ENCODE results near the gene MAP2K1.

The MAP2K1 gene

GRCh38 chr15:66404122-66404521 lies 17.4 kb downstream of the MAP2K1 start:
- no peak for TF ChIP-seq CTCF (IDR thresholded peaks at IDR 0.05; ENCODE audit: control extremely low read depth, extremely low read depth, low read depth, missing control alignments)
- no peak for DNase-seq (ENCODE audit: extremely low spot score)
- ChIA-PET CTCF (interaction anchor here (0.7 to 9.4 kb wide), 9 partner anchors 10 to 674 kb away, joined by 3 to 94 read pairs (median 4); partner anchors contain the start of genes MAP2K1 and SNAPC5), POLR2A (interaction anchor here (0.6 to 1.3 kb wide), 4 partner anchors 11 to 113 kb away, joined by 3 to 10 read pairs (median 4); partner anchors contain the start of gene MAP2K1)

GRCh38 chr15:66404532-66404931 lies 17.8 kb downstream of the MAP2K1 start:
- no peak for DNase-seq (ENCODE audit: extremely low spot score)
- ChIA-PET POLR2A (interaction anchor here (0.6 to 1.3 kb wide), 2 partner anchors 11 to 113 kb away, joined by 3 to 10 read pairs; no protein-coding TSS in a partner anchor), CTCF (interaction anchor here (0.7 to 9.4 kb wide), 11 partner anchors 9 to 674 kb away, joined by 3 to 94 read pairs (median 3); partner anchors contain the start of genes MAP2K1 and SNAPC5)
- TF ChIP-seq CTCF (IDR thresholded peaks at IDR 0.05; ENCODE audit: control extremely low read depth, extremely low read depth, low read depth, missing control alignments) = no peak

- ChIA-PET CTCF (interaction anchor here (0.7 to 9.4 kb wide), 11 partner anchors 9 to 673 kb away, joined by 3 to 94 read pairs (median 3); partner anchors contain the start of genes MAP2K1 and SNAPC5), POLR2A (interaction anchor here (1.3 kb wide), 1 partner anchor 10 kb away, joined by 3 read pairs; no protein-coding TSS in a partner anchor)
- TF ChIP-seq CTCF (IDR thresholded peaks at IDR 0.05; ENCODE audit: control extremely low read depth, extremely low read depth, low read depth, missing control alignments) = no peak
- DNase-seq (ENCODE audit: extremely low spot score) = no peak
Measured at GRCh38 chr15:66405007-66405406, 18.3 kb downstream of the MAP2K1 start.

- no peak for DNase-seq (ENCODE audit: extremely low spot score)
- ChIA-PET CTCF (interaction anchor here (1.1 to 9.4 kb wide), 7 partner anchors 8 to 92 kb away, joined by 3 to 94 read pairs (median 5); partner anchors contain the start of genes MAP2K1 and SNAPC5), POLR2A (interaction anchor here (1.3 kb wide), 1 partner anchor 10 kb away, joined by 3 read pairs; no protein-coding TSS in a partner anchor)
- no peak for TF ChIP-seq CTCF (IDR thresholded peaks at IDR 0.05; ENCODE audit: control extremely low read depth, extremely low read depth, low read depth, missing control alignments)
Measured at GRCh38 chr15:66405615-66406014, 18.9 kb downstream of the MAP2K1 start.

- no peak for DNase-seq (ENCODE audit: extremely low spot score)
- TF ChIP-seq CTCF (IDR thresholded peaks at IDR 0.05; ENCODE audit: control extremely low read depth, extremely low read depth, low read depth, missing control alignments) = no peak
- ChIA-PET POLR2A (no interaction called here), CTCF (interaction anchor here (9.4 kb wide), 1 partner anchor 20 kb away, joined by 94 read pairs; the partner anchor contains the start of gene MAP2K1)
Measured at GRCh38 chr15:66408254-66408653, 21.5 kb downstream of the MAP2K1 start.

GRCh38 chr15:66408675-66409282 lies 22.1 kb downstream of the MAP2K1 start:
- POLR2A ChIA-PET = no interaction called here
- CTCF ChIA-PET = no interaction called here
- no peak for DNase-seq (ENCODE audit: extremely low spot score)
- TF ChIP-seq CTCF (IDR thresholded peaks at IDR 0.05; ENCODE audit: control extremely low read depth, extremely low read depth, low read depth, missing control alignments) = no peak
